Activated naive CD4-positive, alpha-beta T cell treated with anti-CD3 and anti-CD28 coated beads, Interleukin-2, amount 10 ng/mL, durations not matched to agents 5 hours and 36 hours (primary cell): Measurements from ENCODE around the gene AADAT. TPM values are rescaled to one million over a fixed set of nuclear protein-coding genes. Genes with fewer than 3 reads are reported as not detected.

Experiments
- total RNA-seq, 2 experiments: library from RNA; stranded (reverse); gene quantifications; one replicate each; pipeline ENCODE4 v1.2.3, GENCODE V29; 2021

The AADAT gene
- not detected for total RNA-seq

DNA sequence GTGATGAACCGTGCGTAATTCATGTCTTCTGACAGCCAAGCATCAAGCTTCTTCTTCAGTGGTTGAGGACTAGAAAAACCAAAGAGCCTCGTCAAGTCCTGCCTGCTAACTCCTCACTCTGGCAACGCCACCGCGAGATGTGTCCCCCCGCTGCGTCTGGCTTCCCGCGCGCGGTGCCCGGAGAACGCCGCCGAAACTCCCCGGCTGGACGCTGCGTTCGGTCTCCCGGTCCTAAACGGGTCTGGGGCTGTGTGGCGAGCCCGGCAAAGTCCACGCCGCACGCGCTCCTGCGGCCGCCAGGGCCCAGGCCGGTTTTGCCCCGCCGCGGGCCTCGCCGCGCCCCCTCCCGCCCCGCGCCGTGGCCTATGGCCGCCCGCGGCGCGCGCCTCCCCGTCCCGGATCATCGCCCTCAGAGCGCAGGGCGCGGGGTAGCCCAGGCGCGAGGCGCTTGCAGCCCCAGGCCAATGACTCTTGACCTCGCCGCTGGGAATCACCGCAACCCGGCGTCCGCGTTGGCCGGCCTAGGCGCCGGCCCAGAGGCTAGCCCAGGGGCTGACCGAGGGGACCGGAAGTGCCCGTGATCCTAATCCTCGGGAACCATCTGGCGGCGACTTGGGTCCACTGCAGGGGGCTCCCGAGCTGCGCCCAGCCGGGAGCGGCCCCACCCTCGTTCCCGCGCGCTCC is at the start of gene AADAT:
AADAT (minus strand) TSS at position 289 of the 684 bp plus-strand sequence; CDS start at position 23, 266 bp downstream.

DNA sequence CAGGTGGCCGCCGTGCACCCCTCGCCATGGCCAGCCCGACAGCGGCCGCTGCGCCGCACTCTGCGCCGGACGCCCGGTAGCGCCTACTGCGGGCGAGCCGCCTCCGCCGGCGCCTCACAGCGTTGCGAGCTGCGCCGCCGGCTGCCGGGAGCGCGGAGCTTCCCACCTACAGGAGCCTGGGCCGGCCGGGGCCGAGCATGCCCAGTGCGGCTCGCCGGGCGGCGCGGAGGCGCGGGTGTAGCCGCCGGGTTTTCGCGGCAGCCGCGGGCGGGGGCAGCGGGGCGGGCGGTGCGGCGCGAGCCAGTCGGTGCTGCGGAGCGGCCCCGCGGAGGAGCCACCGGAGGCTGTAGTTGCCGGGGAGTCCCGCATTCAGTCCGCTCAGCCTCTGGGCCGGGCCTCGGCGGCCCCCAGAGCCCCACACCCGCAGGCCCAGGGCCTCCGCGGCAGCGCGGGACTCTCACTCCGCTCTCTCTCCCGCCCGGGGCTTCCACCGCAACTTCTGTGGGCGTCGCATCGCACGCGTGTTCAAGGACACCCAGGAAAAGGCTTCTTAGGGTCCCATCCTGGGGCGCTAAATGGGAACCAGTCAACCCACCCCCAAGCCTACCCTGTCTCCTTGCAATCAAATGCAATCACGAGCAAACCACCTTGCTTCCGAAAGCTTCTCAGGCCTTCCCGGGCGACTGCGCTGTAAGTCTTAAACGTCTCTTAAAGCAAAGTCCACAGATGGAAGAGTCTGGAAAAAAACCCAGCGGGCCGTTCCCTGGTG is 63.3 kb downstream of the AADAT start, which contains the start of gene MFAP3L:
MFAP3L (minus strand) TSS at position 143 of the 769 bp plus-strand sequence. CDS start 20,518 bp downstream, outside the sequence.

Other genes starting within 250 kb of the AADAT start
- gene MFAP3L, start 63.6 kb downstream of the AADAT start, total RNA-seq, result under 1 TPM in 1 of 2 experiments, not detected in 1; 0.03 TPM